ENCODE measurements around the gene PRKCB.

Gene PRKCB

GRCh38 chr16:24118126-24118821 is 282.5 kb downstream of the PRKCB start:
- H3K27ac ChIP-seq (ENCODE audit: low read depth, low read length), result no peak overlapping the region
- H3K4me3 ChIP-seq (ENCODE audit: low read length), result no peak overlapping the region
- no peaks in the 10 kb centered on the region for H3K9me2 ChIP-seq (replicated peaks; ENCODE audit: control insufficient read depth, low read length)
- H3K79me2 ChIP-seq (ENCODE audit: control insufficient read depth, low read length), result no peaks in the 10 kb centered on the region
- H3K4me1 ChIP-seq (ENCODE audit: control insufficient read depth, low read length), result no peaks in the 10 kb centered on the region
- no peaks in the 10 kb centered on the region for H3F3A ChIP-seq (ENCODE audit: control insufficient read depth, insufficient read depth)
- H3K9me3 ChIP-seq (ENCODE audit: control insufficient read depth, insufficient read depth, low read length), result no peaks in the 10 kb centered on the region
- H3K36me3 ChIP-seq (ENCODE audit: control insufficient read depth, low read length), result no peaks in the 10 kb centered on the region
- no peaks in the 10 kb centered on the region for H4K20me1 ChIP-seq (ENCODE audit: control insufficient read depth, insufficient read depth, low read depth, low read length)
- H3K4me2 ChIP-seq (ENCODE audit: low read length), result no peak overlapping the region
- TF ChIP-seq CTCF (IDR thresholded peaks at IDR 0.05; ENCODE audit: low read depth, low read length, poor library complexity, severe bottlenecking), result no peak
- TF ChIP-seq EZH2phosphoT487 (IDR thresholded peaks at IDR 0.05; ENCODE audit: borderline replicate concordance, low read length), result no peak
- no peaks in the 10 kb centered on the region for H3K27me3 ChIP-seq (ENCODE audit: control insufficient read depth, low read length)

GRCh38 chr16:24119807-24120206 is 284.0 kb downstream of the PRKCB start:
- Histone ChIP-seq H3K79me2 (ENCODE audit: control insufficient read depth, low read length) (no peaks in the 10 kb centered on the region), H3K4me1 (ENCODE audit: control insufficient read depth, low read length) (no peaks in the 10 kb centered on the region)

GRCh38 chr16:24123275-24123674 is 287.5 kb downstream of the PRKCB start:
- Histone ChIP-seq H4K20me1 (ENCODE audit: control insufficient read depth, insufficient read depth, low read depth, low read length) (no peaks in the 10 kb centered on the region), H3K4me2 (ENCODE audit: low read length) (no peak overlapping the region), H3K9me3 (ENCODE audit: control insufficient read depth, insufficient read depth, low read length) (no peaks in the 10 kb centered on the region), H3K79me2 (ENCODE audit: control insufficient read depth, low read length) (no peaks in the 10 kb centered on the region), H3K27me3 (ENCODE audit: control insufficient read depth, low read length) (no peaks in the 10 kb centered on the region), H3K27ac (ENCODE audit: low read depth, low read length) (no peak overlapping the region), H3K36me3 (ENCODE audit: control insufficient read depth, low read length) (no peaks in the 10 kb centered on the region), H3F3A (ENCODE audit: control insufficient read depth, insufficient read depth) (no peaks in the 10 kb centered on the region), H3K4me3 (ENCODE audit: low read length) (no peak overlapping the region), H3K9me2 (replicated peaks; ENCODE audit: control insufficient read depth, low read length) (no peaks in the 10 kb centered on the region), H3K4me1 (ENCODE audit: control insufficient read depth, low read length) (no peaks in the 10 kb centered on the region)
- no peak for TF ChIP-seq EZH2phosphoT487 (IDR thresholded peaks at IDR 0.05; ENCODE audit: borderline replicate concordance, low read length)
- no peak for TF ChIP-seq CTCF (IDR thresholded peaks at IDR 0.05; ENCODE audit: low read depth, low read length, poor library complexity, severe bottlenecking)

More at GRCh38 chr16:24119807-24120206, 284.0 kb downstream of the PRKCB start:
- Histone ChIP-seq H3K9me2 (replicated peaks; ENCODE audit: control insufficient read depth, low read length) (no peaks in the 10 kb centered on the region), H3F3A (ENCODE audit: control insufficient read depth, insufficient read depth) (no peaks in the 10 kb centered on the region), H3K36me3 (ENCODE audit: control insufficient read depth, low read length) (no peaks in the 10 kb centered on the region), H3K4me3 (ENCODE audit: low read length) (no peak overlapping the region), H3K27ac (ENCODE audit: low read depth, low read length) (no peak overlapping the region), H3K4me2 (ENCODE audit: low read length) (no peak overlapping the region), H3K9me3 (ENCODE audit: control insufficient read depth, insufficient read depth, low read length) (no peaks in the 10 kb centered on the region), H4K20me1 (ENCODE audit: control insufficient read depth, insufficient read depth, low read depth, low read length) (no peaks in the 10 kb centered on the region), H3K27me3 (ENCODE audit: control insufficient read depth, low read length) (no peaks in the 10 kb centered on the region)
- TF ChIP-seq CTCF (IDR thresholded peaks at IDR 0.05; ENCODE audit: low read depth, low read length, poor library complexity, severe bottlenecking) (no peak), EZH2phosphoT487 (IDR thresholded peaks at IDR 0.05; ENCODE audit: borderline replicate concordance, low read length) (no peak)
